H9 (cell line): ENCODE data around the gene GAREM1. TPM values are rescaled to one million over a fixed set of nuclear protein-coding genes. Genes with fewer than 3 reads are reported as not detected.

ENCODE experiments used
- DNase-seq: peaks from one replicate; pipeline ENCODE4 v3.0.0-alpha.2; 2017
- H2AFZ ChIP-seq: one replicate; pipeline ENCODE4 v1.6.1; 2013; ENCODE audit warnings: mild to moderate bottlenecking, low read length, control low read depth, moderate library complexity
- H2AK5ac ChIP-seq: 2 replicates; pipeline ENCODE4 v1.6.1; 2013; ENCODE audit warnings: low read length, control low read depth, mixed read lengths; ENCODE audit not compliant: insufficient read length
- H2BK120ac ChIP-seq: one replicate; pipeline ENCODE4 v1.6.1; 2013; ENCODE audit warnings: low read depth, mild to moderate bottlenecking, low read length, control low read depth, inconsistent platforms; ENCODE audit not compliant: poor library complexity, severe bottlenecking
- H2BK12ac ChIP-seq: 2 replicates; pipeline ENCODE4 v1.6.1; 2013; ENCODE audit warnings: low read length, control low read depth, mixed read lengths, low read depth; ENCODE audit not compliant: insufficient read length
- H2BK15ac ChIP-seq: 2 replicates; pipeline ENCODE4 v1.6.1; 2013; ENCODE audit warnings: low read depth, low read length, control low read depth
- H2BK20ac ChIP-seq: one replicate; pipeline ENCODE4 v1.6.1; 2013; ENCODE audit warnings: low read depth, mild to moderate bottlenecking, low read length, control low read depth, inconsistent platforms; ENCODE audit not compliant: poor library complexity, severe bottlenecking
- H2BK5ac ChIP-seq: 2 replicates; pipeline ENCODE4 v1.6.1; 2013; ENCODE audit warnings: low read length, control low read depth, mixed read lengths; ENCODE audit not compliant: insufficient read length
- H3K14ac ChIP-seq: 2 replicates; pipeline ENCODE4 v1.6.1; 2013; ENCODE audit warnings: low read length, control low read depth; ENCODE audit not compliant: insufficient read depth
- H3K18ac ChIP-seq: 2 replicates; pipeline ENCODE4 v1.6.1; 2013; ENCODE audit warnings: low read depth, mild to moderate bottlenecking, mixed read lengths, low read length, control low read depth; ENCODE audit not compliant: insufficient read length
- H3K23ac ChIP-seq: 2 replicates; pipeline ENCODE4 v1.6.1; 2013; ENCODE audit warnings: low read length, control low read depth, mixed read lengths, low read depth; ENCODE audit not compliant: insufficient read length
- H3K23me2 ChIP-seq: 2 replicates; pipeline ENCODE4 v1.6.1; 2013; ENCODE audit warnings: low read depth, mild to moderate bottlenecking, mixed read lengths, low read length, control low read depth; ENCODE audit not compliant: insufficient read length, poor library complexity, severe bottlenecking
- H3K27ac ChIP-seq: 2 replicates; pipeline ENCODE4 v1.5.1; 2013; ENCODE audit warnings: low read length, control low read depth, mixed read lengths, low read depth; ENCODE audit not compliant: insufficient read length
- H3K27me3 ChIP-seq: 2 replicates; pipeline ENCODE4 v1.6.1; 2013; ENCODE audit warnings: low read length, control low read depth, inconsistent platforms; ENCODE audit not compliant: insufficient read depth
- H3K4ac ChIP-seq: 2 replicates; pipeline ENCODE4 v1.6.1; 2013; ENCODE audit warnings: low read depth, mild to moderate bottlenecking, control low read depth, inconsistent platforms, low read length, moderate library complexity
- H3K4me1 ChIP-seq: 2 replicates; pipeline ENCODE4 v1.6.1; 2013; ENCODE audit warnings: low read length, control low read depth, inconsistent platforms; ENCODE audit not compliant: insufficient read depth
- H3K4me2 ChIP-seq: 2 replicates; pipeline ENCODE4 v1.6.1; 2013; ENCODE audit warnings: low read length, control low read depth, mixed read lengths; ENCODE audit not compliant: insufficient read length, insufficient read depth
- H3K56ac ChIP-seq: 2 replicates; pipeline ENCODE4 v1.6.1; 2013; ENCODE audit warnings: low read depth, mild to moderate bottlenecking, mixed read lengths, low read length, control low read depth; ENCODE audit not compliant: insufficient read length
- H3K79me1 ChIP-seq: 2 replicates; pipeline ENCODE4 v1.6.1; 2013; ENCODE audit warnings: low read depth, mild to moderate bottlenecking, moderate library complexity, low read length, control low read depth, inconsistent platforms; ENCODE audit not compliant: insufficient read depth, poor library complexity, severe bottlenecking
- H3K79me2 ChIP-seq: 2 replicates; pipeline ENCODE4 v1.6.1; 2013; ENCODE audit warnings: low read length, control low read depth, inconsistent platforms; ENCODE audit not compliant: insufficient read depth
- H3K9ac ChIP-seq: 2 replicates; pipeline ENCODE4 v1.6.1; 2013; ENCODE audit warnings: low read length, control low read depth, mixed read lengths; ENCODE audit not compliant: insufficient read length; ENCODE audit errors: extremely low read depth
- H3K9me3 ChIP-seq: one replicate; pipeline ENCODE4 v1.6.1; 2013; ENCODE audit warnings: low read depth, low read length, inconsistent platforms; ENCODE audit not compliant: control insufficient read depth
- H3T11ph ChIP-seq: one replicate; pipeline ENCODE4 v1.6.1; 2013; ENCODE audit warnings: mild to moderate bottlenecking, low read length, control low read depth, inconsistent platforms
- H4K20me1 ChIP-seq: one replicate; pipeline ENCODE4 v1.6.1; 2013; ENCODE audit not compliant: control insufficient read depth, insufficient read length, insufficient read depth
- H4K5ac ChIP-seq: 2 replicates; pipeline ENCODE4 v1.6.1; 2013; ENCODE audit warnings: low read depth, mild to moderate bottlenecking, mixed read lengths, low read length, control low read depth; ENCODE audit not compliant: insufficient read length
- H4K8ac ChIP-seq: replicated peaks from 2 replicates; pipeline ENCODE4 v1.6.1; 2013; ENCODE audit warnings: low read length, control low read depth, mixed read lengths, low read depth; ENCODE audit not compliant: insufficient read length
- H4K91ac ChIP-seq: 2 replicates; pipeline ENCODE4 v1.6.1; 2013; ENCODE audit warnings: low read depth, mild to moderate bottlenecking, moderate library complexity, mixed read lengths, low read length, control low read depth; ENCODE audit not compliant: insufficient read length
- H3K27ac Mint-ChIP-seq, 3 experiments: 2 replicates in 2 of 3; 3 replicates in 1 of 3; pipeline ENCODE4 v1.8.0; 2020 to 2021; ENCODE audit warnings: mixed read lengths in 3 of 3, mild to moderate bottlenecking in 1 of 3, moderate library complexity in 1 of 3
- H3K27me3 Mint-ChIP-seq: 2 replicates; pipeline ENCODE4 v1.8.0; 2021; ENCODE audit warnings: low read depth, mild to moderate bottlenecking, moderate library complexity, mixed read lengths
- H3K36me3 Mint-ChIP-seq, 3 experiments: 2 replicates in 2 of 3; 3 replicates in 1 of 3; pipeline ENCODE4 v1.8.0; 2020 to 2021; ENCODE audit warnings: low read depth in 3 of 3, mixed read lengths in 3 of 3; ENCODE audit not compliant: insufficient read depth in 1 of 3
- H3K4me1 Mint-ChIP-seq, 2 experiments: 2 replicates each; pipeline ENCODE4 v1.8.0; 2020; ENCODE audit warnings: mixed read lengths in 2 of 2
- H3K4me3 Mint-ChIP-seq, 2 experiments: 2 replicates in 1 of 2; 3 replicates in 1 of 2; pipeline ENCODE4 v1.8.0; 2020 to 2021; ENCODE audit warnings: mild to moderate bottlenecking in 2 of 2, mixed read lengths in 2 of 2, moderate library complexity in 1 of 2
- H3K9me3 Mint-ChIP-seq, 2 experiments: 2 replicates in 1 of 2; 3 replicates in 1 of 2; pipeline ENCODE4 v1.8.0; 2020; ENCODE audit warnings: mild to moderate bottlenecking in 2 of 2, mixed read lengths in 2 of 2, moderate library complexity in 1 of 2
- CTCF ChIP-seq: fragments of 200-600 bp; sonication (generic); conservative IDR thresholded peaks from 3 replicates; pipeline ENCODE4 v1.8.0; 2021; ENCODE audit warnings: antibody characterized with exemption, mild to moderate bottlenecking
- WGBS: extraction: QIAGEN DNeasy Blood & Tissue Kit; methylation state at CpG from one replicate; pipeline ENCODE4 v1.1.7; 2013; ENCODE audit warnings: missing lambda C conversion rate, low lambda C conversion rate, mixed read lengths; ENCODE audit not compliant: insufficient read length; ENCODE audit errors: extremely low coverage; 5-methylcytosine and 5-hydroxymethylcytosine counted together
- total RNA-seq: library from RNA; stranded (reverse); gene quantifications from 2 replicates; pipeline ENCODE4 v1.2.1, GENCODE V29; 2021

GAREM1 gene
- total RNA-seq, 1 experiment from 2014 or later, result 4.4 TPM

- Histone ChIP-seq H3K23ac (no peak overlapping the region), H3K9ac (no peak overlapping the region), H4K5ac (no peak overlapping the region), H4K91ac (no peak overlapping the region), H2BK12ac (no peak overlapping the region), H3K79me1 (no peaks in the 10 kb centered on the region), H3K9me3 (no peaks in the 10 kb centered on the region), H2BK20ac (no peak overlapping the region), H3K27me3 (no peaks in the 10 kb centered on the region), H3K27ac (no peak overlapping the region), H3T11ph (no peak overlapping the region), H2BK120ac (no peak overlapping the region), H2BK5ac (no peak overlapping the region), H4K20me1 (no peaks in the 10 kb centered on the region), H3K23me2 (no peaks in the 10 kb centered on the region), H3K18ac (no peak overlapping the region), H3K4me1 (no peaks in the 10 kb centered on the region), H2AK5ac (no peak overlapping the region), H3K56ac (no peak overlapping the region), H2BK15ac (no peak overlapping the region), H4K8ac (no peak overlapping the region), H2AFZ (no peak overlapping the region), H3K4ac (no peak overlapping the region), H3K4me2 (no peak overlapping the region), H3K14ac (no peak overlapping the region), H3K79me2 (no peaks in the 10 kb centered on the region)
- H3K9me3 Mint-ChIP-seq, result no peaks in the 10 kb centered on the region
- H3K27ac Mint-ChIP-seq, result no peak overlapping the region
- H3K4me1 Mint-ChIP-seq, result no peaks in the 10 kb centered on the region
- H3K27me3 Mint-ChIP-seq, result no peaks in the 10 kb centered on the region
- no peak overlapping the region for H3K4me3 Mint-ChIP-seq
- DNase-seq, result no peak
- no peaks in the 10 kb centered on the region for H3K36me3 Mint-ChIP-seq
- no peak for TF ChIP-seq CTCF
- no CpG with 5 or more reads among the region's 2 CpGs for WGBS
These were observed 168.5 kb downstream of the GAREM1 start for GRCh38 chr18:32301976-32302743.
